WTC11 (cell line): ENCODE data around the gene MEIOSIN. TPM values are rescaled to one million over a fixed set of nuclear protein-coding genes. Genes with fewer than 3 reads are reported as not detected.
A peak's percentile ranks its signal among the peaks of the same experiment; 100 is the strongest.

Source experiments
- ATAC-seq: fragments of 200-7000 bp; cut with Tn5 transposase; 2 replicates; pipeline ENCODE4 v1.10.0; 2021; ENCODE audit warnings: mild to moderate bottlenecking, moderate library complexity
- CTCF ChIA-PET: fragments of 300-600 bp; sonication (Branson Sonifier 250); formaldehyde crosslinking; loops from one replicate; lab custom pipeline; 2021; ENCODE audit warnings: antibody characterized with exemption; lab: Charles Lee
- POLR2A ChIA-PET: fragments of 350-600 bp; sonication (Branson Sonifier 250); formaldehyde crosslinking; loops from one replicate; lab custom pipeline; 2021; ENCODE audit warnings: antibody characterized with exemption; lab: Charles Lee
- DNase-seq: peaks from one replicate; pipeline ENCODE4 v3.0.0; 2021; ENCODE audit warnings: low spot score
- H3K27ac Mint-ChIP-seq: 2 replicates; pipeline ENCODE4 v1.8.0; 2021; ENCODE audit warnings: mixed read lengths
- H3K27me3 Mint-ChIP-seq: 2 replicates; pipeline ENCODE4 v1.8.0; 2021; ENCODE audit warnings: low read depth, mild to moderate bottlenecking, moderate library complexity, mixed read lengths
- H3K36me3 Mint-ChIP-seq: 2 replicates; pipeline ENCODE4 v1.8.0; 2021; ENCODE audit warnings: mixed read lengths
- H3K4me1 Mint-ChIP-seq: 2 replicates; pipeline ENCODE4 v1.8.0; 2022; ENCODE audit warnings: mixed read lengths
- H3K4me3 Mint-ChIP-seq: 2 replicates; pipeline ENCODE4 v1.8.0; 2021; ENCODE audit warnings: mild to moderate bottlenecking, moderate library complexity, mixed read lengths
- H3K9me3 Mint-ChIP-seq: 2 replicates; pipeline ENCODE4 v1.8.0; 2021; ENCODE audit warnings: mixed read lengths
- ARID4B ChIP-seq: sonication (generic); formaldehyde crosslinking; IDR thresholded peaks from 2 replicates; pipeline ENCODE4 v1.8.0; 2023; ENCODE audit warnings: missing genetic modification reagents, mild to moderate bottlenecking, borderline replicate concordance
- ATF6 ChIP-seq: sonication (generic); formaldehyde crosslinking; IDR thresholded peaks from 2 replicates; pipeline ENCODE4 v1.8.1; 2023; ENCODE audit warnings: mild to moderate bottlenecking, missing genetic modification reagents
- CBFB ChIP-seq: sonication (generic); formaldehyde crosslinking; IDR thresholded peaks from 2 replicates; pipeline ENCODE4 v1.8.1; 2022; ENCODE audit warnings: mild to moderate bottlenecking, low read depth, missing genetic modification reagents
- CREB1 ChIP-seq: sonication (generic); formaldehyde crosslinking; IDR thresholded peaks from 2 replicates; pipeline ENCODE4 v1.8.0; 2023; ENCODE audit warnings: mild to moderate bottlenecking, missing genetic modification reagents
- FOXK1 ChIP-seq: sonication (generic); formaldehyde crosslinking; IDR thresholded peaks from 2 replicates; pipeline ENCODE4 v1.8.0; 2022; ENCODE audit warnings: mild to moderate bottlenecking, moderate library complexity, missing genetic modification reagents
- FOXP1 ChIP-seq: sonication (generic); formaldehyde crosslinking; IDR thresholded peaks from 2 replicates; pipeline ENCODE4 v1.8.0; 2022; ENCODE audit warnings: missing genetic modification reagents, mild to moderate bottlenecking, moderate library complexity, borderline replicate concordance
- GRHL2 ChIP-seq: fragments of 250-450 bp; sonication (Bioruptor Pico); IDR thresholded peaks from 2 replicates; pipeline ENCODE4 v1.8.0; 2022; ENCODE audit warnings: mild to moderate bottlenecking, moderate library complexity; ENCODE audit not compliant: insufficient replicate concordance, severe bottlenecking
- HMGXB4 ChIP-seq: sonication (generic); formaldehyde crosslinking; IDR thresholded peaks from 2 replicates; pipeline ENCODE4 v1.8.1; 2023; ENCODE audit warnings: mild to moderate bottlenecking, moderate library complexity, missing genetic modification reagents
- IRF2 ChIP-seq: sonication (generic); formaldehyde crosslinking; IDR thresholded peaks from 2 replicates; pipeline ENCODE4 v1.8.0; 2022; ENCODE audit warnings: low read depth, missing genetic modification reagents, borderline replicate concordance
- JAZF1 ChIP-seq: fragments of 250-450 bp; sonication (Bioruptor Pico); IDR thresholded peaks from 2 replicates; pipeline ENCODE4 v1.9.0; 2021; ENCODE audit warnings: moderate library complexity, mild to moderate bottlenecking, inconsistent platforms
- JUN ChIP-seq: sonication (generic); formaldehyde crosslinking; IDR thresholded peaks from 2 replicates; pipeline ENCODE4 v1.8.0; 2023; ENCODE audit warnings: mild to moderate bottlenecking, missing genetic modification reagents
- NFATC4 ChIP-seq: fragments of 250-450 bp; sonication (Bioruptor Pico); IDR thresholded peaks from 2 replicates; pipeline ENCODE4 v1.9.0; 2021; ENCODE audit warnings: mild to moderate bottlenecking
- NR2C2 ChIP-seq: sonication (generic); formaldehyde crosslinking; IDR thresholded peaks from 2 replicates; pipeline ENCODE4 v1.8.0; 2022; ENCODE audit warnings: mild to moderate bottlenecking, missing genetic modification reagents
- PREB ChIP-seq: sonication (generic); formaldehyde crosslinking; IDR thresholded peaks from 2 replicates; pipeline ENCODE4 v1.8.1; 2022; ENCODE audit warnings: mild to moderate bottlenecking, missing genetic modification reagents, moderate library complexity, borderline replicate concordance
- RELA ChIP-seq: sonication (generic); formaldehyde crosslinking; IDR thresholded peaks from 2 replicates; pipeline ENCODE4 v1.8.1; 2022; ENCODE audit warnings: missing genetic modification reagents, mild to moderate bottlenecking, borderline replicate concordance
- SOX15 ChIP-seq: fragments of 250-450 bp; sonication (Bioruptor Pico); IDR thresholded peaks from 2 replicates; pipeline ENCODE4 v1.9.0; 2021; ENCODE audit warnings: mild to moderate bottlenecking
- ZMAT4 ChIP-seq: fragments of 250-450 bp; sonication (Bioruptor Pico); IDR thresholded peaks from 2 replicates; pipeline ENCODE4 v1.9.0; 2021; ENCODE audit warnings: mild to moderate bottlenecking
- ZNF219 ChIP-seq: sonication (generic); formaldehyde crosslinking; IDR thresholded peaks from 2 replicates; pipeline ENCODE4 v1.8.0; 2023; ENCODE audit warnings: missing genetic modification reagents, mild to moderate bottlenecking, borderline replicate concordance
- ZNF281 ChIP-seq: sonication (generic); formaldehyde crosslinking; IDR thresholded peaks from 2 replicates; pipeline ENCODE4 v1.8.0; 2023; ENCODE audit warnings: mild to moderate bottlenecking, missing genetic modification reagents
- ZNF416 ChIP-seq: fragments of 250-450 bp; sonication (Bioruptor Pico); IDR thresholded peaks from 2 replicates; pipeline ENCODE4 v1.9.0; 2021; ENCODE audit warnings: mild to moderate bottlenecking, inconsistent platforms
- total RNA-seq: library from RNA; stranded (reverse); gene quantifications from 3 replicates; pipeline ENCODE4 v1.2.3, GENCODE V29; 2021

MEIOSIN gene
- total RNA-seq, 1 experiment from 2014 or later = not detected

GRCh38 chr19:45710356-45711130, 22.7 kb upstream of the MEIOSIN start:
- no peak for ATAC-seq
- Mint-ChIP-seq H3K4me3 (no peak overlapping the region), H3K36me3 (no peaks in the 10 kb centered on the region; the same call in 1 of the 2 replicates), H3K9me3 (no peaks in the 10 kb centered on the region), H3K4me1 (peaks cover 15% of the 10 kb centered on the region), H3K27ac (peak overlapping the region; percentile 58), H3K27me3 (no peaks in the 10 kb centered on the region)
- ChIA-PET POLR2A (interaction anchor here (0.6 to 2.4 kb wide), 3 partner anchors 57 to 527 kb away, joined by 3 to 10 read pairs (median 5); partner anchors contain the start of gene SIX5), CTCF (interaction anchor here (1.0 to 2.4 kb wide), 4 partner anchors 18 to 68 kb away, joined by 3 to 14 read pairs (median 4); partner anchors contain the start of genes QPCTL and SIX5)
- no peak for DNase-seq
- no peak for TF ChIP-seq FOXK1
- no peak for TF ChIP-seq JAZF1 (CRISPR knock-in tag)
- TF ChIP-seq CREB1 = no peak
- TF ChIP-seq HMGXB4 (CRISPR knock-in tag) = no peak
- TF ChIP-seq GRHL2 (CRISPR knock-in tag) = no peak
- TF ChIP-seq ZMAT4 (CRISPR knock-in tag) = no peak
- no peak for TF ChIP-seq NFATC4
- no peak for TF ChIP-seq IRF2 (CRISPR knock-in tag)
- no peak for TF ChIP-seq ARID4B
- TF ChIP-seq NR2C2 (CRISPR knock-in tag) = no peak
- TF ChIP-seq FOXP1 = no peak

GRCh38 chr19:45711851-45712698, 21.2 kb upstream of the MEIOSIN start:
- ChIA-PET CTCF (interaction anchor here (0.9 kb wide), 1 partner anchor 19 kb away, joined by 4 read pairs; the partner anchor contains the start of gene QPCTL), POLR2A (interaction anchor here (1.0 to 2.4 kb wide), 2 partner anchors 57 kb away, joined by 5 to 10 read pairs; partner anchors contain the start of gene SIX5)
- Mint-ChIP-seq H3K27me3 (no peaks in the 10 kb centered on the region; the same call in 1 of the 2 replicates), H3K36me3 (no peaks in the 10 kb centered on the region; the same call in 1 of the 2 replicates), H3K4me3 (no peak overlapping the region), H3K4me1 (peaks cover 25% of the 10 kb centered on the region), H3K9me3 (no peaks in the 10 kb centered on the region), H3K27ac (peak overlapping the region; percentile 68)
- no peak for DNase-seq
- no peak for ATAC-seq
- no peak for TF ChIP-seq ZNF416
- no peak for TF ChIP-seq ATF6 (CRISPR knock-in tag)
- no peak for TF ChIP-seq RELA (CRISPR knock-in tag)
- no peak for TF ChIP-seq SOX15 (CRISPR knock-in tag)
- TF ChIP-seq JUN = no peak
- no peak for TF ChIP-seq CBFB (CRISPR knock-in tag)
- no peak for TF ChIP-seq PREB (CRISPR knock-in tag)
- TF ChIP-seq ZNF219 (CRISPR knock-in tag) = no peak
- no peak for TF ChIP-seq ZNF281 (CRISPR knock-in tag)
